Suprapubic skin (tissue), 4 donors: ENCODE data around the gene KAZN.

Experiments used
- CTCF ChIP-seq, 2 donors: fragments of 200-600 bp in 1 of 2; fragments of 450-650 bp in 1 of 2; sonication (generic) in 1 of 2; IDR thresholded peaks; one replicate each; pipeline ENCODE4 v1.5.1; 2016 to 2019; ENCODE audit warnings: antibody characterized with exemption in 2 of 2, mild to moderate bottlenecking in 1 of 2, moderate library complexity in 1 of 2
- POLR2A ChIP-seq, 2 donors: fragments of 450-650 bp; IDR thresholded peaks; one replicate each; pipeline ENCODE4 v1.6.1; 2017; ENCODE audit warnings: antibody characterized with exemption in 2 of 2, mild to moderate bottlenecking in 2 of 2, moderate library complexity in 2 of 2
- POLR2AphosphoS5 ChIP-seq, 3 donors: sonication (generic); formaldehyde crosslinking; IDR thresholded peaks; one replicate each; pipeline ENCODE4 v1.6.1; 2017; ENCODE audit warnings: antibody characterized with exemption in 3 of 3

GRCh38 chr1:15000030-15000429, 401.5 kb downstream of the KAZN start:
- no peak for TF ChIP-seq CTCF (IDR thresholded peaks at IDR 0.05)
- TF ChIP-seq POLR2AphosphoS5 (IDR thresholded peaks at IDR 0.05): no peak
- no peak for TF ChIP-seq POLR2A (IDR thresholded peaks at IDR 0.05)
